K562 (cell line): ENCODE results near the gene BCL7B.

ENCODE experiments used
- ARNT ChIP-seq, 2 experiments: fragments of 450-650 bp; IDR thresholded peaks; 2 replicates each; pipeline ENCODE4 v1.6.1; 2016; ENCODE audit warnings: mild to moderate bottlenecking in 1 of 2
- ID3 ChIP-seq, 2 experiments: fragments of 250-450 bp in 1 of 2; fragments of 450-650 bp in 1 of 2; sonication (Bioruptor Pico) in 1 of 2; IDR thresholded peaks; 2 replicates each; pipeline versions ENCODE4 v1.6.1 to v1.8.0; 2016 to 2021; ENCODE audit warnings: mild to moderate bottlenecking in 2 of 2, moderate library complexity in 2 of 2, missing compliant biosample characterization in 1 of 2, missing genetic modification characterization in 1 of 2
- PHF8 ChIP-seq: fragments of 200-600 bp; sonication (generic); IDR thresholded peaks from 2 replicates; pipeline ENCODE4 v1.6.1; 2012; ENCODE audit warnings: mixed run types, mild to moderate bottlenecking, inconsistent platforms, low read length, moderate library complexity, borderline replicate concordance
- SP2 ChIP-seq: IDR thresholded peaks from 2 replicates; pipeline ENCODE4 v1.6.1; 2011; ENCODE audit warnings: mild to moderate bottlenecking, low read depth, low read length, moderate library complexity; ENCODE audit not compliant: poor library complexity, severe bottlenecking; ENCODE audit errors: extremely low read depth
- ZBTB33 ChIP-seq: sonication (generic); formaldehyde crosslinking; IDR thresholded peaks from 2 replicates; pipeline ENCODE4 v1.8.1; 2023; ENCODE audit warnings: mild to moderate bottlenecking, missing genetic modification reagents
- ZFP36 ChIP-seq: fragments of 150-350 bp; IDR thresholded peaks from 2 replicates; pipeline ENCODE4 v1.6.1; 2018; ENCODE audit warnings: low read length, low read depth; ENCODE audit not compliant: partially characterized antibody
- ZNF239 ChIP-seq: fragments of 250-450 bp; sonication (Bioruptor Pico); IDR thresholded peaks from 2 replicates; pipeline ENCODE4 v1.4.0; 2020; ENCODE audit warnings: mild to moderate bottlenecking
- ZNF639 ChIP-seq, 2 experiments: fragments of 200-800 bp in 1 of 2; sonication (Bioruptor generic) in 1 of 2; sonication (generic) in 1 of 2; formaldehyde crosslinking in 1 of 2; IDR thresholded peaks in 1 of 2; conservative IDR thresholded peaks in 1 of 2; 2 replicates each; pipeline versions ENCODE4 v1.5.0 to v1.6.1; 2016 to 2020; ENCODE audit warnings: missing compliant biosample characterization in 1 of 2, missing genetic modification characterization in 1 of 2, missing genetic modification reagents in 1 of 2
- ZNF785 ChIP-seq: fragments of 250-450 bp; sonication (Bioruptor Pico); IDR thresholded peaks from 2 replicates; pipeline ENCODE4 v1.4.0; 2020; ENCODE audit warnings: mild to moderate bottlenecking

GRCh38 chr7:73586911-73587310 is 29.4 kb upstream of the BCL7B start:
- TF ChIP-seq ZBTB33 (CRISPR knock-in tag), result no peak
- no peak for TF ChIP-seq ZNF639 (CRISPR knock-in tag; conservative IDR thresholded peaks at IDR 0.05 in 1 of 2, IDR thresholded peaks at IDR 0.05 in 1 of 2)
- no peak for TF ChIP-seq ARNT (IDR thresholded peaks at IDR 0.05)
- TF ChIP-seq ID3 (CRISPR knock-in tag; IDR thresholded peaks at IDR 0.05), result no peak
- no peak for TF ChIP-seq ID3 (tag; IDR thresholded peaks at IDR 0.05)
- no peak for TF ChIP-seq ZNF239
- TF ChIP-seq ZFP36, result no peak
- no peak for TF ChIP-seq PHF8
- no peak for TF ChIP-seq ZNF785 (CRISPR knock-in tag)
- TF ChIP-seq SP2, result no peak
